HepG2 (cell line): ENCODE measurements around the gene POPDC2. TPM values are rescaled to one million over a fixed set of nuclear protein-coding genes. Genes with fewer than 3 reads are reported as not detected.

ENCODE experiments used
- ATAC-seq: fragments of 200-7000 bp; cut with Tn5 transposase; 3 replicates; pipeline ENCODE4 v1.9.1; 2020; ENCODE audit warnings: mild to moderate bottlenecking, moderate library complexity
- BruUV-seq: library from RNA; stranded (reverse); fragments of 400-500 nt; replicated peaks from 2 replicates; lab custom pipeline; 2021; lab: Mats Ljungman, UMichigan
- CTCF ChIA-PET: fragments of 300-600 bp; formaldehyde crosslinking; extraction: SDS; loops from one replicate; lab custom pipeline; 2021; ENCODE audit warnings: low total read pairs, inconsistent platforms, low intra/inter-chr PET ratio; lab: Yijun Ruan, JAX
- POLR2A ChIA-PET: fragments of 350-600 bp; sonication (Branson Sonifier 250); formaldehyde crosslinking; loops from one replicate; lab custom pipeline; 2020; ENCODE audit warnings: antibody characterized with exemption, inconsistent platforms; lab: Yijun Ruan, JAX
- DNase-seq: peaks from one replicate; pipeline ENCODE4 v3.0.0-alpha.2; 2015; ENCODE audit warnings: low spot score
- FAIRE-seq: peaks from 3 replicates; lab custom pipeline; 2011; peaks lifted over from hg19 to GRCh38; lab: Jason Lieb, UNC
- H2AFZ ChIP-seq: one replicate; pipeline ENCODE4 v1.6.1; 2011; ENCODE audit warnings: low read length, inconsistent platforms
- H3K27ac ChIP-seq: fragments of 300-600 bp; 3 replicates; pipeline ENCODE4 v1.8.0; 2011; ENCODE audit warnings: mixed run types, mild to moderate bottlenecking, mixed read lengths, low read length, inconsistent platforms; ENCODE audit not compliant: insufficient read depth; ENCODE audit errors: extremely low read length
- H3K27me3 ChIP-seq, 2 experiments: fragments of 200-600 bp in 1 of 2; 2 replicates in 1 of 2; 3 replicates in 1 of 2; pipeline versions ENCODE4 v1.6.0 to v1.8.0; 2011; ENCODE audit warnings: low read length in 2 of 2, mild to moderate bottlenecking in 2 of 2, moderate library complexity in 2 of 2, inconsistent platforms in 1 of 2; ENCODE audit not compliant: insufficient read depth in 2 of 2, control insufficient read depth in 1 of 2
- H3K36me3 ChIP-seq, 2 experiments: fragments of 200-600 bp in 1 of 2; replicated peaks in 1 of 2; 2 replicates in 1 of 2; 3 replicates in 1 of 2; pipeline versions ENCODE4 v1.5.1 to v1.8.0; 2011; ENCODE audit warnings: low read length in 2 of 2, inconsistent platforms in 1 of 2; ENCODE audit not compliant: insufficient read depth in 2 of 2, control insufficient read depth in 1 of 2
- H3K4me1 ChIP-seq: 2 replicates; pipeline ENCODE4 v1.5.1; 2012; ENCODE audit warnings: low read length, inconsistent platforms; ENCODE audit not compliant: insufficient read depth
- H3K4me2 ChIP-seq: 2 replicates; pipeline ENCODE4 v1.6.0; 2011; ENCODE audit warnings: low read depth, low read length, inconsistent platforms
- H3K4me3 ChIP-seq, 3 experiments: fragments of 200-600 bp in 1 of 3; sonication (generic), shearing (Covaris generic) in 1 of 3; replicated peaks in 1 of 3; 2 replicates each; pipeline ENCODE4 v1.5.1; 2011 to 2016; ENCODE audit warnings: low read length in 3 of 3, inconsistent platforms in 2 of 3, low read depth in 2 of 3, mild to moderate bottlenecking in 2 of 3, control low read depth in 1 of 3, mixed read lengths in 1 of 3; ENCODE audit not compliant: insufficient read depth in 1 of 3
- H3K79me2 ChIP-seq: one replicate; pipeline ENCODE4 v1.6.1; 2011; ENCODE audit warnings: low read length, inconsistent platforms; ENCODE audit not compliant: insufficient read depth
- H3K9ac ChIP-seq: 2 replicates; pipeline ENCODE4 v1.6.0; 2011; ENCODE audit warnings: mild to moderate bottlenecking, low read depth, low read length, inconsistent platforms; ENCODE audit not compliant: insufficient read depth
- H3K9me3 ChIP-seq: 2 replicates; pipeline ENCODE4 v1.5.1; 2012; ENCODE audit warnings: mild to moderate bottlenecking, low read length
- H4K20me1 ChIP-seq: 2 replicates; pipeline ENCODE4 v1.6.0; 2011; ENCODE audit warnings: inconsistent platforms, mild to moderate bottlenecking, low read length, moderate library complexity; ENCODE audit not compliant: insufficient read depth
- CBX5 ChIP-seq: sonication (generic); formaldehyde crosslinking; IDR thresholded peaks from 2 replicates; pipeline ENCODE4 v1.4.0; 2020; ENCODE audit warnings: missing genetic modification reagents, borderline replicate concordance
- CC2D1A ChIP-seq: sonication (generic); formaldehyde crosslinking; IDR thresholded peaks from 2 replicates; pipeline ENCODE4 v1.8.1; 2023; ENCODE audit warnings: mild to moderate bottlenecking, missing genetic modification reagents
- EP300 ChIP-seq, 3 experiments: sonication (generic) in 1 of 3; formaldehyde crosslinking in 1 of 3; IDR thresholded peaks; 2 replicates each; pipeline versions ENCODE4 v1.5.1 to v1.6.1; 2011 to 2020; ENCODE audit warnings: low read depth in 2 of 3, low read length in 2 of 3, borderline replicate concordance in 1 of 3, improper control_type of control experiment in 1 of 3, mild to moderate bottlenecking in 1 of 3, missing genetic modification reagents in 1 of 3, moderate library complexity in 1 of 3
- MAZ ChIP-seq, 2 experiments: sonication (generic) in 1 of 2; formaldehyde crosslinking in 1 of 2; IDR thresholded peaks; 2 replicates each; pipeline versions ENCODE4 v1.5.0 to v1.6.1; 2012 to 2020; ENCODE audit warnings: low read depth in 2 of 2, mild to moderate bottlenecking in 2 of 2, borderline replicate concordance in 1 of 2, improper control_type of control experiment in 1 of 2, low read length in 1 of 2, missing genetic modification reagents in 1 of 2, moderate library complexity in 1 of 2
- MYNN ChIP-seq: sonication (generic); formaldehyde crosslinking; IDR thresholded peaks from 2 replicates; pipeline ENCODE4 v1.4.0; 2020; ENCODE audit warnings: mild to moderate bottlenecking, low read depth, missing genetic modification reagents
- PRDM10 ChIP-seq: sonication (generic); formaldehyde crosslinking; IDR thresholded peaks from 2 replicates; pipeline ENCODE4 v1.4.0; 2020; ENCODE audit warnings: low read depth, missing genetic modification reagents
- RARA ChIP-seq: IDR thresholded peaks from 2 replicates; pipeline ENCODE4 v1.6.1; 2016; ENCODE audit warnings: missing genetic modification reagents, missing compliant biosample characterization
- THAP9 ChIP-seq: sonication (generic); formaldehyde crosslinking; IDR thresholded peaks from 2 replicates; pipeline ENCODE4; 2020; ENCODE audit warnings: missing genetic modification reagents, mild to moderate bottlenecking, borderline replicate concordance
- ZBTB26 ChIP-seq: IDR thresholded peaks from 2 replicates; pipeline ENCODE4 v1.6.1; 2016; ENCODE audit warnings: missing compliant biosample characterization, missing genetic modification reagents, borderline replicate concordance
- ZNF225 ChIP-seq: sonication (generic); formaldehyde crosslinking; IDR thresholded peaks from 2 replicates; pipeline ENCODE4 v1.4.0; 2020; ENCODE audit warnings: mild to moderate bottlenecking, missing genetic modification reagents
- ZNF235 ChIP-seq: sonication (generic); formaldehyde crosslinking; IDR thresholded peaks from 2 replicates; pipeline ENCODE4 v1.8.1; 2023; ENCODE audit warnings: mild to moderate bottlenecking, missing genetic modification reagents, borderline replicate concordance
- ZNF282 ChIP-seq: fragments of 450-650 bp; IDR thresholded peaks from 2 replicates; pipeline ENCODE4 v1.6.1; 2018; ENCODE audit not compliant: partially characterized antibody
- ZNF570 ChIP-seq: sonication (generic); formaldehyde crosslinking; IDR thresholded peaks from 2 replicates; pipeline ENCODE4 v1.4.0; 2020; ENCODE audit warnings: mild to moderate bottlenecking, missing genetic modification reagents, borderline replicate concordance
- WGBS: methylation state at CpG from one replicate; pipeline ENCODE4 v1.1.6; 2017; ENCODE audit warnings: low lambda C conversion rate; 5-methylcytosine and 5-hydroxymethylcytosine counted together
- in situ Hi-C: cut with HindIII; loops from 2 replicates; pipeline ENCODE4 v1.10.0; 2017; ENCODE audit warnings: low pct_unique_long_range_greater_than_20kb; ENCODE audit not compliant: extremely low pct_ligation_motif_present
- intact Hi-C: fragments of 100-400 bp; cut with micrococcal nuclease; formaldehyde crosslinking; loops from one replicate; pipeline ENCODE4 v1.10.0; 2022; ENCODE audit not compliant: unreplicated experiment
- polyA plus RNA-seq, 8 experiments: library from polyadenylated mRNA; depleted of rRNA in 3 of 8; stranded (reverse) in 7 of 8; unstranded in 1 of 8; fragments of >200 nt; fragmentation: Illumina TruSeq in 4 of 8; extraction: Trizol in 4 of 8; gene quantifications; 2 replicates each; pipeline versions ENCODE4 v1.2.1 to v1.2.3, GENCODE V29; 2011 to 2016; ENCODE audit warnings: low read depth in 4 of 8, missing spikeins in 1 of 8, mixed read lengths in 1 of 8; ENCODE audit not compliant: insufficient read depth in 1 of 8
- total RNA-seq, 5 experiments: library from RNA; depleted of rRNA; stranded (reverse); fragments of >200 nt; fragmentation: Illumina TruSeq; extraction: Trizol; gene quantifications; 2 replicates each; pipeline ENCODE4 v1.2.3, GENCODE V29; 2016; ENCODE audit warnings: low read depth in 1 of 5

POPDC2 gene
- total and polyA plus RNA-seq, 2 of the 13 experiments (the other 11 are each of a cell fraction or from before 2014, with no cell fraction given) = 0.18 to 0.58 TPM

GRCh38 chr3:119631516-119631915, 28.9 kb downstream of the POPDC2 start (continued):
- no peak for TF ChIP-seq THAP9 (CRISPR knock-in tag)
- TF ChIP-seq ZNF570 (CRISPR knock-in tag) = no peak
- TF ChIP-seq ZNF282 = no peak

- Histone ChIP-seq H3K27ac (no peak overlapping the region), H3K79me2 (no peaks in the 10 kb centered on the region), H3K36me3 (no peaks in the 10 kb centered on the region), H3K9me3 (no peaks in the 10 kb centered on the region), H3K9ac (no peak overlapping the region), H2AFZ (no peak overlapping the region), H3K27me3 (no peaks in the 10 kb centered on the region; a peak in 1 of 5 replicates), H3K4me3 (no peak overlapping the region), H3K4me2 (no peak overlapping the region), H3K4me1 (no peaks in the 10 kb centered on the region), H4K20me1 (no peaks in the 10 kb centered on the region)
- FAIRE-seq (no peak), DNase-seq (no peak), ATAC-seq (no peak)
- 85% methylated on average over 7 of the region's 7 CpGs for WGBS
- in situ Hi-C loops = no loop called here
- BruUV-seq = no TSS peak
- CTCF ChIA-PET = no interaction called here
- intact Hi-C loops = no loop called here
- POLR2A ChIA-PET = no interaction called here
- no peak for TF ChIP-seq EP300 (IDR thresholded peaks at IDR 0.05; ENCODE audit: low read depth in 2 of 2, low read length in 2 of 2)
- no peak for TF ChIP-seq EP300 (CRISPR knock-in tag; IDR thresholded peaks at IDR 0.05; ENCODE audit: borderline replicate concordance)
- no peak for TF ChIP-seq PRDM10
- no peak for TF ChIP-seq CBX5 (CRISPR knock-in tag)
- no peak for TF ChIP-seq RARA (CRISPR knock-in tag)
- no peak for TF ChIP-seq MYNN (CRISPR knock-in tag)
- TF ChIP-seq CC2D1A = no peak
- no peak for TF ChIP-seq ZNF235 (CRISPR knock-in tag)
- TF ChIP-seq ZNF225 = no peak
- TF ChIP-seq MAZ (IDR thresholded peaks at IDR 0.05; ENCODE audit: borderline replicate concordance, low read depth, low read length) = no peak
- TF ChIP-seq MAZ (CRISPR knock-in tag; IDR thresholded peaks at IDR 0.05; ENCODE audit: low read depth) = no peak
- no peak for TF ChIP-seq ZBTB26 (CRISPR knock-in tag)
These were observed 29.5 kb downstream of the POPDC2 start for GRCh38 chr3:119630880-119631329.
